Transverse colon (tissue), 4 donors: ENCODE data around the gene HSD17B8. TPM values are rescaled to one million over a fixed set of nuclear protein-coding genes. Genes with fewer than 3 reads are reported as not detected.

ENCODE experiments used
- DNase-seq: peaks from one replicate; pipeline ENCODE4 v3.0.0-alpha.2; 2019
- H3K27ac ChIP-seq, 4 donors: fragments of 200-600 bp; sonication (generic); 2 replicates each; pipeline ENCODE4 v1.5.1; 2016 to 2018; ENCODE audit warnings: inconsistent platforms in 4 of 4
- H3K27me3 ChIP-seq: fragments of 200-600 bp; sonication (generic); 2 replicates; pipeline ENCODE4 v1.5.1; 2017; ENCODE audit warnings: inconsistent platforms
- H3K36me3 ChIP-seq, 4 donors: fragments of 200-600 bp; sonication (generic); 2 replicates each; pipeline ENCODE4 v1.5.1; 2017 to 2019; ENCODE audit warnings: inconsistent platforms in 4 of 4
- H3K4me1 ChIP-seq, 4 donors: fragments of 200-600 bp; sonication (generic); 2 replicates each; pipeline ENCODE4 v1.5.1; 2017 to 2020; ENCODE audit warnings: inconsistent platforms in 4 of 4
- H3K4me3 ChIP-seq, 4 donors: fragments of 200-600 bp; sonication (generic); 1 replicate in 1 of 4; 2 replicates in 3 of 4; pipeline versions ENCODE4 v1.5.1 to v1.6.1; 2017 to 2019; ENCODE audit warnings: inconsistent platforms in 4 of 4
- H3K9me3 ChIP-seq, 2 donors: fragments of 200-600 bp; sonication (generic); 2 replicates each; pipeline ENCODE4 v1.5.1; 2017 to 2019; ENCODE audit warnings: inconsistent platforms in 2 of 2
- CTCF ChIP-seq, 5 experiments: fragments of 200-600 bp in 3 of 5; fragments of 450-650 bp in 2 of 5; sonication (generic) in 3 of 5; IDR thresholded peaks; 1 replicate in 2 of 5; 2 replicates in 3 of 5; pipeline ENCODE4 v1.5.1; 2016 to 2017; ENCODE audit warnings: antibody characterized with exemption in 5 of 5, inconsistent platforms in 3 of 5, mild to moderate bottlenecking in 2 of 5, moderate library complexity in 1 of 5
- EP300 ChIP-seq: sonication (generic); formaldehyde crosslinking; IDR thresholded peaks from one replicate; pipeline ENCODE4 v1.6.1; 2017; ENCODE audit warnings: antibody characterized with exemption, low read depth
- POLR2A ChIP-seq: fragments of 450-650 bp; IDR thresholded peaks from one replicate; pipeline ENCODE4 v1.6.1; 2016; ENCODE audit warnings: antibody characterized with exemption, mild to moderate bottlenecking, moderate library complexity
- POLR2AphosphoS5 ChIP-seq, 3 donors: sonication (generic); formaldehyde crosslinking; IDR thresholded peaks; one replicate each; pipeline ENCODE4 v1.6.1; 2016; ENCODE audit warnings: antibody characterized with exemption in 3 of 3
- WGBS, 2 donors: methylation state at CpG; one replicate each; pipeline ENCODE4 v1.1.5; 2018; ENCODE audit warnings: low coverage in 1 of 2; 5-methylcytosine and 5-hydroxymethylcytosine counted together
- in situ Hi-C, 4 donors: fragments of 200-750 bp; cut with MboI; loops; one replicate each; pipeline versions ENCODE4 v1.15.0 to v1.15.1; 2017; ENCODE audit warnings: low sequenced_read_pairs in 3 of 4, low pct_ligation_motif_present in 1 of 4, low pct_unique_long_range_greater_than_20kb in 1 of 4
- intact Hi-C: fragments of 100-400 bp; cut with DNase I; formaldehyde crosslinking; loops from one replicate; pipeline ENCODE4 v1.15.1; 2023; ENCODE audit warnings: low total_unique reads
- total RNA-seq, 4 donors: library from RNA; depleted of rRNA; stranded (reverse); fragments of >200 nt; gene quantifications; one replicate each; pipeline ENCODE4 v1.1.0, GENCODE V29; 2016

Gene HSD17B8
- total RNA-seq, 4 donors from 2014 or later, result 34.3 to 65.7 (median 43.1) TPM

GRCh38 chr6:33175436-33176069 lies 28.9 kb upstream of the HSD17B8 start:
- no peak for DNase-seq

GRCh38 chr6:33176906-33177305 lies 27.5 kb upstream of the HSD17B8 start:
- TF ChIP-seq POLR2A (no peak), POLR2AphosphoS5 (IDR thresholded peaks at IDR 0.05) (no peak), CTCF (IDR thresholded peaks at IDR 0.05) (no peak), EP300 (no peak)
- Histone ChIP-seq H3K4me3 (no peak overlapping the region), H3K36me3 (no peaks in the 10 kb centered on the region), H3K9me3 (no peaks in the 10 kb centered on the region), H3K27ac (no peak overlapping the region), H3K4me1 (no peaks in the 10 kb centered on the region), H3K27me3 (peaks cover 4% of the 10 kb centered on the region)
- intact Hi-C loops, result no loop called here
- DNase-seq, result no peak
- in situ Hi-C loops, result no loop called here
- WGBS, 2 donors, result 92% methylated on average over 6 of the region's 7 CpGs; no CpG with 5 or more reads in 1 of the 2 donors

More at GRCh38 chr6:33175436-33176069, 28.9 kb upstream of the HSD17B8 start:
- TF ChIP-seq POLR2AphosphoS5 (IDR thresholded peaks at IDR 0.05) (no peak), POLR2A (no peak), CTCF (IDR thresholded peaks at IDR 0.05) (no peak), EP300 (no peak)
- in situ Hi-C loops (no loop called here), intact Hi-C loops (no loop called here)
- Histone ChIP-seq H3K36me3 (no peaks in the 10 kb centered on the region), H3K9me3 (no peaks in the 10 kb centered on the region), H3K4me3 (no peak overlapping the region), H3K4me1 (no peaks in the 10 kb centered on the region), H3K27ac (no peak overlapping the region), H3K27me3 (peaks cover 4% of the 10 kb centered on the region)
- 65% methylated on average over 10 of the region's 10 CpGs; no CpG with 5 or more reads in 1 of the 2 donors for WGBS, 2 donors

- no peak for TF ChIP-seq POLR2A
- no peak for TF ChIP-seq POLR2AphosphoS5 (IDR thresholded peaks at IDR 0.05)
- no peak for TF ChIP-seq CTCF (IDR thresholded peaks at IDR 0.05)
- TF ChIP-seq EP300, result no peak
- in situ Hi-C loops, result no loop called here
- Histone ChIP-seq H3K4me3 (no peak overlapping the region), H3K27ac (no peak overlapping the region), H3K9me3 (no peaks in the 10 kb centered on the region), H3K27me3 (peaks cover 1% of the 10 kb centered on the region), H3K36me3 (no peaks in the 10 kb centered on the region), H3K4me1 (no peaks in the 10 kb centered on the region)
- DNase-seq, result no peak
- WGBS, 2 donors, result 81 to 94% methylated on average over 3 to 19 of the region's 19 CpGs
- intact Hi-C loops, result no loop called here
These were observed 26.7 kb upstream of the HSD17B8 start for GRCh38 chr6:33177552-33178446.

- 74% methylated on average over 6 of the region's 10 CpGs; no CpG with 5 or more reads in 1 of the 2 donors for WGBS, 2 donors
- no peak for DNase-seq
- no peaks in the 10 kb centered on the region for H3K9me3 ChIP-seq
- H3K4me3 ChIP-seq, result no peak overlapping the region
- in situ Hi-C loops (no loop called here), intact Hi-C loops (no loop called here)
- no peaks in the 10 kb centered on the region for H3K36me3 ChIP-seq
- H3K27ac ChIP-seq, result no peak overlapping the region
- no peak for TF ChIP-seq CTCF (IDR thresholded peaks at IDR 0.05)
- no peak for TF ChIP-seq EP300
- no peak for TF ChIP-seq POLR2A
- no peak for TF ChIP-seq POLR2AphosphoS5 (IDR thresholded peaks at IDR 0.05)
- peaks cover 0 to 3% (median 0%) of the 10 kb centered on the region in 4 donors for H3K4me1 ChIP-seq
- H3K27me3 ChIP-seq, result no peaks in the 10 kb centered on the region
These were observed 25.5 kb upstream of the HSD17B8 start for GRCh38 chr6:33178755-33179475.
